Loucy (cell line): ENCODE results near the gene RPRM.

Experiments
- H2AFZ ChIP-seq: fragments of 200-600 bp; sonication (generic); 2 replicates; pipeline ENCODE4 v1.6.0; 2016; ENCODE audit warnings: antibody characterized with exemption, mild to moderate bottlenecking, low read length, moderate library complexity
- H3F3A ChIP-seq: fragments of 200-600 bp; 2 replicates; pipeline ENCODE4 v1.6.0; 2016; ENCODE audit warnings: antibody characterized with exemption, low read depth, mild to moderate bottlenecking
- H3K27me3 ChIP-seq: fragments of 200-600 bp; sonication (generic); 2 replicates; pipeline ENCODE4 v1.6.1; 2014; ENCODE audit warnings: low read length, mild to moderate bottlenecking; ENCODE audit not compliant: insufficient read depth, poor library complexity, severe bottlenecking
- H3K36me3 ChIP-seq: fragments of 200-600 bp; sonication (generic); 2 replicates; pipeline ENCODE4 v1.6.1; 2016; ENCODE audit warnings: low read length; ENCODE audit not compliant: insufficient read depth
- H3K4me1 ChIP-seq: fragments of 200-600 bp; sonication (generic); 2 replicates; pipeline ENCODE4 v1.5.1; 2014; ENCODE audit warnings: low read length, mild to moderate bottlenecking; ENCODE audit not compliant: insufficient read depth, poor library complexity, severe bottlenecking
- H3K4me2 ChIP-seq: fragments of 200-600 bp; sonication (generic); 2 replicates; pipeline ENCODE4 v1.6.0; 2014; ENCODE audit warnings: antibody characterized with exemption, low read length, low read depth, mild to moderate bottlenecking; ENCODE audit not compliant: poor library complexity, severe bottlenecking
- H3K4me3 ChIP-seq: fragments of 200-600 bp; sonication (generic); 2 replicates; pipeline ENCODE4 v1.5.1; 2014; ENCODE audit warnings: low read length, mild to moderate bottlenecking, mixed read lengths; ENCODE audit not compliant: poor library complexity, severe bottlenecking
- H3K79me2 ChIP-seq: fragments of 200-600 bp; sonication (generic); 2 replicates; pipeline ENCODE4 v1.6.1; 2014; ENCODE audit warnings: low read length; ENCODE audit not compliant: insufficient read depth
- H3K9ac ChIP-seq: fragments of 200-600 bp; sonication (generic); 2 replicates; pipeline ENCODE4 v1.6.0; 2014; ENCODE audit warnings: mild to moderate bottlenecking, low read depth, low read length, moderate library complexity; ENCODE audit not compliant: poor library complexity, severe bottlenecking
- H3K9me2 ChIP-seq: fragments of 200-600 bp; sonication (generic); replicated peaks from 2 replicates; pipeline ENCODE4 v1.6.1; 2016; ENCODE audit warnings: low read depth, low read length, mixed read lengths
- H3K9me3 ChIP-seq: fragments of 200-600 bp; sonication (generic); 2 replicates; pipeline ENCODE4 v1.6.1; 2014; ENCODE audit warnings: mild to moderate bottlenecking, antibody characterized with exemption, low read length, low read depth; ENCODE audit not compliant: insufficient read depth
- H4K20me1 ChIP-seq: fragments of 200-600 bp; sonication (generic); 2 replicates; pipeline ENCODE4 v1.6.0; 2014; ENCODE audit warnings: antibody characterized with exemption, low read length, mild to moderate bottlenecking; ENCODE audit not compliant: insufficient read depth, poor library complexity, severe bottlenecking
- EZH2phosphoT487 ChIP-seq: fragments of 200-600 bp; IDR thresholded peaks from 2 replicates; pipeline ENCODE4 v1.6.1; 2018; ENCODE audit warnings: antibody characterized with exemption, mild to moderate bottlenecking, moderate library complexity, borderline replicate concordance
- TF ChIP-seq, protein P1 (sequence below): fragments of 200-600 bp; sonication (generic); conservative IDR thresholded peaks from 2 replicates; pipeline ENCODE4 v1.5.1; 2014; ENCODE audit warnings: mild to moderate bottlenecking, antibody characterized with exemption, low read length

RPRM gene

DNA sequence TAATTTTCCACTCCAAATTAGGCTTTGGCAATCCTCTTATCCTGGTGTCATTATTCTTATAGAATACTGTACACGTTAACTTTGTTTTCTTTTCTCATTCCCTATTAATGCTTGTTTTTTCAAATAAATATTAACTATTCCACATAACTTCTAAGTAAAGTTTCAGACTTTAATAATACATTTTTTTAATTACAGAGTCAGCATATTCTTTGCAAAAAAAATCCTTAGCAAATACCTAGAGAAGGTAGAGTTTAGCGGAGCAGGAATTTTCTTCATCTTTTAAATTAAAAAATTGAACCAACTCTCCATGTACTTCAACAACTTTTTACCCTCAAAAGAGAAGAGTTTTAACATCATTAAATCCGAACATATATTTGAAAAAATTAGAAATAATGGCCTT is 45.2 kb downstream of the RPRM start:
- Histone ChIP-seq H3F3A (no peaks in the 10 kb centered on the region), H3K4me2 (no peak overlapping the region), H3K36me3 (no peaks in the 10 kb centered on the region), H3K9me3 (no peaks in the 10 kb centered on the region), H2AFZ (no peak overlapping the region), H3K4me3 (no peak overlapping the region), H3K9me2 (no peaks in the 10 kb centered on the region), H3K4me1 (no peaks in the 10 kb centered on the region), H4K20me1 (no peaks in the 10 kb centered on the region), H3K27me3 (no peaks in the 10 kb centered on the region), H3K9ac (no peak overlapping the region), H3K79me2 (no peaks in the 10 kb centered on the region)
- no peak for TF ChIP-seq EZH2phosphoT487
- TF ChIP-seq, protein P1, sequence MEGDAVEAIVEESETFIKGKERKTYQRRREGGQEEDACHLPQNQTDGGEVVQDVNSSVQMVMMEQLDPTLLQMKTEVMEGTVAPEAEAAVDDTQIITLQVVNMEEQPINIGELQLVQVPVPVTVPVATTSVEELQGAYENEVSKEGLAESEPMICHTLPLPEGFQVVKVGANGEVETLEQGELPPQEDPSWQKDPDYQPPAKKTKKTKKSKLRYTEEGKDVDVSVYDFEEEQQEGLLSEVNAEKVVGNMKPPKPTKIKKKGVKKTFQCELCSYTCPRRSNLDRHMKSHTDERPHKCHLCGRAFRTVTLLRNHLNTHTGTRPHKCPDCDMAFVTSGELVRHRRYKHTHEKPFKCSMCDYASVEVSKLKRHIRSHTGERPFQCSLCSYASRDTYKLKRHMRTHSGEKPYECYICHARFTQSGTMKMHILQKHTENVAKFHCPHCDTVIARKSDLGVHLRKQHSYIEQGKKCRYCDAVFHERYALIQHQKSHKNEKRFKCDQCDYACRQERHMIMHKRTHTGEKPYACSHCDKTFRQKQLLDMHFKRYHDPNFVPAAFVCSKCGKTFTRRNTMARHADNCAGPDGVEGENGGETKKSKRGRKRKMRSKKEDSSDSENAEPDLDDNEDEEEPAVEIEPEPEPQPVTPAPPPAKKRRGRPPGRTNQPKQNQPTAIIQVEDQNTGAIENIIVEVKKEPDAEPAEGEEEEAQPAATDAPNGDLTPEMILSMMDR, result no peak

DNA sequence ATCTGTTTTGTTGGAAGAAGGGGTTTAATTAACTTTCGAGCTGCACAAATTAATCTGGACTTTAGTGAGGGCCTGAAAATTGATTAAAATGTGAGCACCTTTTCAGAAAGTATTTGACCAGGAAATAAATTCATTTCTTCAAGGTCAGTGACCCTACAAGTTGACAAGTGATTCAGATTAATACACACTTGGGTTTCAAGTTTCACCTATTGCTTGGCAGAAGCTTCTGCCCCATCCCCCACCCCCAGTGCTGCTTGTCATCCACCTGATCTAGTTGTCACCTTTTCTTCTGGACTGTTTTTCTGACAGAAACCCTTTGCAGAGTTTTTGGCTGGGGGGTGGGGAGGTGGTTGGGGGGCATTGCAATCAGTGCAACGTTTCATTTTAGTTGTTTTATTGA is 46.2 kb downstream of the RPRM start:
- no peak overlapping the region for H3K4me2 ChIP-seq
- no peak overlapping the region for H3K9ac ChIP-seq
- H3K4me1 ChIP-seq, result no peaks in the 10 kb centered on the region
- H2AFZ ChIP-seq, result no peak overlapping the region
- H3F3A ChIP-seq, result no peaks in the 10 kb centered on the region
- no peaks in the 10 kb centered on the region for H3K9me2 ChIP-seq
- H3K36me3 ChIP-seq, result no peaks in the 10 kb centered on the region
- no peaks in the 10 kb centered on the region for H3K9me3 ChIP-seq
- TF ChIP-seq EZH2phosphoT487, result no peak
- TF ChIP-seq, protein P1, result no peak
- no peaks in the 10 kb centered on the region for H3K79me2 ChIP-seq
- no peaks in the 10 kb centered on the region for H4K20me1 ChIP-seq
- no peak overlapping the region for H3K4me3 ChIP-seq
- no peaks in the 10 kb centered on the region for H3K27me3 ChIP-seq

- Histone ChIP-seq H3K9ac (no peak overlapping the region), H3K27me3 (no peaks in the 10 kb centered on the region), H3K36me3 (no peaks in the 10 kb centered on the region), H3K4me2 (no peak overlapping the region), H3K4me3 (no peak overlapping the region), H3K4me1 (no peaks in the 10 kb centered on the region), H3K9me2 (no peaks in the 10 kb centered on the region), H3F3A (no peaks in the 10 kb centered on the region), H3K79me2 (no peaks in the 10 kb centered on the region), H2AFZ (no peak overlapping the region), H4K20me1 (no peaks in the 10 kb centered on the region), H3K9me3 (no peaks in the 10 kb centered on the region)
- TF ChIP-seq, protein P1, result no peak
- TF ChIP-seq EZH2phosphoT487, result no peak
These were observed 47.4 kb downstream of the RPRM start for GRCh38 chr2:153431114-153431513.
